MCF 10A (cell line): Measurements from ENCODE around the gene ZWILCH. TPM values are rescaled to one million over a fixed set of nuclear protein-coding genes. Genes with fewer than 3 reads are reported as not detected.

ENCODE experiments used
- BruUV-seq: library from RNA; stranded (reverse); fragments of 400-500 nt; replicated peaks from 2 replicates; lab custom pipeline; 2021; lab: Mats Ljungman, UMichigan
- CTCF ChIA-PET: fragments of 300-600 bp; sonication (Branson Sonifier 250); formaldehyde crosslinking; extraction: SDS; loops from one replicate; lab custom pipeline; 2021; ENCODE audit warnings: antibody characterized with exemption, inconsistent platforms; lab: Yijun Ruan, JAX
- POLR2A ChIA-PET: fragments of 300-600, 350-650 bp; sonication (Branson Sonifier 250); formaldehyde crosslinking; extraction: SDS; loops from one replicate; lab custom pipeline; 2020; ENCODE audit warnings: antibody characterized with exemption, inconsistent platforms; lab: Yijun Ruan, JAX
- DNase-seq: peaks from one replicate; pipeline ENCODE4 v3.0.0-alpha.2; 2018; ENCODE audit not compliant: unreplicated experiment
- H3K27ac Mint-ChIP-seq: one replicate; pipeline ENCODE4 v1.8.0; 2022; ENCODE audit warnings: mild to moderate bottlenecking, low read depth, mixed read lengths; ENCODE audit not compliant: unreplicated experiment
- H3K27me3 Mint-ChIP-seq: one replicate; pipeline ENCODE4 v1.8.0; 2022; ENCODE audit warnings: mixed read lengths; ENCODE audit not compliant: insufficient read depth, unreplicated experiment
- H3K36me3 Mint-ChIP-seq: one replicate; pipeline ENCODE4 v1.8.0; 2022; ENCODE audit warnings: mild to moderate bottlenecking, moderate library complexity, mixed read lengths; ENCODE audit not compliant: insufficient read depth, unreplicated experiment
- H3K4me1 Mint-ChIP-seq: one replicate; pipeline ENCODE4 v1.8.0; 2022; ENCODE audit warnings: mixed read lengths; ENCODE audit not compliant: insufficient read depth, unreplicated experiment
- H3K4me3 Mint-ChIP-seq: one replicate; pipeline ENCODE4 v1.8.0; 2022; ENCODE audit warnings: mild to moderate bottlenecking, moderate library complexity, mixed read lengths; ENCODE audit not compliant: unreplicated experiment
- H3K9me3 Mint-ChIP-seq: one replicate; pipeline ENCODE4 v1.8.0; 2022; ENCODE audit warnings: mixed read lengths; ENCODE audit not compliant: unreplicated experiment
- CTCF ChIP-seq: fragments of 200-600 bp; IDR thresholded peaks from one replicate; pipeline ENCODE4 v1.8.0; 2022; ENCODE audit warnings: antibody characterized with exemption, mild to moderate bottlenecking; ENCODE audit not compliant: unreplicated experiment
- intact Hi-C: fragments of 100-400 bp; cut with micrococcal nuclease; formaldehyde crosslinking; loops from 2 replicates; pipeline ENCODE4 v1.14.1; 2022
- total RNA-seq: library from RNA; stranded (reverse); gene quantifications from 2 replicates; pipeline ENCODE4 v1.2.3, GENCODE V29; 2022

The ZWILCH gene
- total RNA-seq, 1 experiment from 2014 or later, result 27.4 TPM

GRCh38 chr15:66477011-66477410 lies 28.1 kb upstream of the ZWILCH start:
- ChIA-PET CTCF (no interaction called here), POLR2A (no interaction called here)
- H3K27ac Mint-ChIP-seq, result peak overlapping the region; percentile 32
- H3K27me3 Mint-ChIP-seq, result no peaks in the 10 kb centered on the region
- peaks cover 20% of the 10 kb centered on the region for H3K4me1 Mint-ChIP-seq
- no TSS peak for BruUV-seq
- H3K4me3 Mint-ChIP-seq, result no peak overlapping the region
- no peak for TF ChIP-seq CTCF
- no peak for DNase-seq
- H3K36me3 Mint-ChIP-seq, result peaks cover 22% of the 10 kb centered on the region
- H3K9me3 Mint-ChIP-seq, result no peaks in the 10 kb centered on the region
- intact Hi-C loops, result no loop called here

DNA sequence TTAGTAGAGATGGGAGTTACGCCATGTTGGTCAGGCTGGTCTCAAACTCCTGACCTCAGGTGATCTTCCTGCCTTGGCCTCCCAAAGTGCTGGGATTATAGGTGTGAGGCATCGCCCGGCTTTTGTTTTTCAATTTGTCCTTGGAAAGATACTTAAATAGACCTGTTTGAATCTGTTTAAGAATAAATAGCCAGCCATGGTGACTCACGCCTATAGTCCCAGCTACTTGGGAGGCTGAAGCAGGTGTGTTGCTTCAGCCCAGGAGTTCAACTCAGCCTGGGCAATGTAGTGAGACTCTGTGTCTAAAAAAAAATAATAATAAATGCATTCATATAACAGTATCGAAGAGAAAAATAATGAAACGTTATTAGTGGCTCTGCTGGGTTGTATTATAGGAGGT lies 24.9 kb upstream of the ZWILCH start:
- ChIA-PET CTCF (no interaction called here), POLR2A (interaction anchor here (0.9 to 1.5 kb wide), 3 partner anchors 12 to 18 kb away, joined by 3 to 4 read pairs (median 4); no protein-coding TSS in a partner anchor)
- Mint-ChIP-seq H3K9me3 (no peaks in the 10 kb centered on the region), H3K4me1 (peaks cover 35% of the 10 kb centered on the region), H3K36me3 (peaks cover 30% of the 10 kb centered on the region), H3K27ac (no peak overlapping the region), H3K27me3 (no peaks in the 10 kb centered on the region), H3K4me3 (no peak overlapping the region)
- TF ChIP-seq CTCF, result no peak
- no TSS peak for BruUV-seq
- DNase-seq, result no peak
- intact Hi-C loops, result no loop called here

DNA sequence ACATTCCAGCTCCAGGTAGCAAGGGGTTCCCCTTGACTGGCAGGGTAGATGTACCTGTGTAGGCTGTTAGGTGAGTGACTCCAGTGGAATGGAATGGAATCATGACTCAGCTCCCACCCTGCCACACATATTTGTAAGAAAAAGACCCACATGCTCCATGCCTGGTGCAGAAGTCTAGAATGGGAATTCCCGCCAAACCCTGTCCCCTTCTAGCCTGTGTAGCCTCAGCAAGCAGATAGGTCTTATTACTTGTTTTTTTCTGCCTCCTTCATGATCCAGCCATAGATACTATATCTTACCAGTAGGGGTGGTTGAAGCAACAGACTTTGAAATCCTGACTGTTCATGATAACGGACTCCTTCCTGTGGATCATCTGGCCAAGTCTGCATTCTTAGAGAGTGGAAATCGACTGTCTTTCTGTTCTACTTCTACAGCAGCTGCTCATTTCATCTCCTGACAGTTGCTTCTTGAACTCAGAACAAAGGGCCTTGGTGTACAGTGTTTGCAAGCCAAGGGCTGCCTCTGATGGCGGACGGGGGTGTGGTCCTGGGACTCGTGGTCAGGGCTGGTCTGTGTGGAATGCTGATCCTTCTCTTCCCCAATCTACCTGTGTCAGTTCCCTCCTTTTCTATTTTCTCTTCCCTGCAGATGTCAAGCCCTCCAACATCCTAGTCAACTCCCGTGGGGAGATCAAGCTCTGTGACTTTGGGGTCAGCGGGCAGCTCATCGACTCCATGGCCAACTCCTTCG lies 23.8 kb upstream of the ZWILCH start:
- peaks cover 35% of the 10 kb centered on the region for H3K4me1 Mint-ChIP-seq
- TF ChIP-seq CTCF, result no peak
- H3K36me3 Mint-ChIP-seq, result peaks cover 39% of the 10 kb centered on the region
- H3K27me3 Mint-ChIP-seq, result no peaks in the 10 kb centered on the region
- CTCF ChIA-PET, result interaction anchor here (0.9 to 1.2 kb wide), 2 partner anchors 17 to 49 kb away, joined by 3 to 4 read pairs; no protein-coding TSS in a partner anchor
- no peaks in the 10 kb centered on the region for H3K9me3 Mint-ChIP-seq
- intact Hi-C loops, result no loop called here
- H3K27ac Mint-ChIP-seq, result no peak overlapping the region
- POLR2A ChIA-PET, result interaction anchor here (0.9 to 1.5 kb wide), 3 partner anchors 11 to 22 kb away, joined by 3 to 4 read pairs (median 4); no protein-coding TSS in a partner anchor
- BruUV-seq, result no TSS peak
- no peak overlapping the region for H3K4me3 Mint-ChIP-seq
- no peak for DNase-seq

DNA sequence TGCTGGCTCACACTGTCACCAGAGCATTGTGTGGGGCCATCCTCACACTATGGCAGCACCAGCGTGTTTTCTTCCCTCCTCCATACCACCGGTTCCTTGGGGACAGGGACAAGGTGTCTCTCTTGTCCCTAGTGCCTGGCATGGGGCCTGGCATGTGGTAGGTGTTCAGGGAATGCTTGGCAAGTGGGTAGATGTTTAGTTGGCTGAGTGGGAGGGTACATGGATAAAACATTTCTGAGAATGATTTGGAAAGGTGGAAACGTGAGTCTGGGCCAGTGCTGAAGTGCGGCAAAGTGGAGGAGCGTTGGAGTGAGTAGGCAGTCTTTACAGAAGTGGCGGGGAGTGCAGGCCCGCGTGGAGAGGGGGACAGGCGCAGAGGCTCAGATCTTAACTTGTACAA lies 22.6 kb upstream of the ZWILCH start:
- no peaks in the 10 kb centered on the region for H3K27me3 Mint-ChIP-seq
- H3K27ac Mint-ChIP-seq, result peak overlapping the region; percentile 1
- no TSS peak for BruUV-seq
- no peak for DNase-seq
- ChIA-PET CTCF (interaction anchor here (1.2 kb wide), 1 partner anchor 16 kb away, joined by 4 read pairs; no protein-coding TSS in a partner anchor), POLR2A (interaction anchor here (1.3 kb wide), 1 partner anchor 9 kb away, joined by 3 read pairs; no protein-coding TSS in a partner anchor)
- peaks cover 35% of the 10 kb centered on the region for H3K4me1 Mint-ChIP-seq
- intact Hi-C loops, result no loop called here
- H3K36me3 Mint-ChIP-seq, result peaks cover 44% of the 10 kb centered on the region
- no peaks in the 10 kb centered on the region for H3K9me3 Mint-ChIP-seq
- no peak overlapping the region for H3K4me3 Mint-ChIP-seq
- TF ChIP-seq CTCF, result no peak
